C4-2B (cell line): Measurements from ENCODE around the gene LAP3.

ENCODE experiments used
- CTCF ChIP-seq: fragments of 450-650 bp; conservative IDR thresholded peaks from 2 replicates; pipeline ENCODE4 v1.5.1; 2017; ENCODE audit warnings: mild to moderate bottlenecking
- ZFX ChIP-seq: fragments of 450-650 bp; IDR thresholded peaks from 2 replicates; pipeline ENCODE4 v1.6.1; 2017

DNA sequence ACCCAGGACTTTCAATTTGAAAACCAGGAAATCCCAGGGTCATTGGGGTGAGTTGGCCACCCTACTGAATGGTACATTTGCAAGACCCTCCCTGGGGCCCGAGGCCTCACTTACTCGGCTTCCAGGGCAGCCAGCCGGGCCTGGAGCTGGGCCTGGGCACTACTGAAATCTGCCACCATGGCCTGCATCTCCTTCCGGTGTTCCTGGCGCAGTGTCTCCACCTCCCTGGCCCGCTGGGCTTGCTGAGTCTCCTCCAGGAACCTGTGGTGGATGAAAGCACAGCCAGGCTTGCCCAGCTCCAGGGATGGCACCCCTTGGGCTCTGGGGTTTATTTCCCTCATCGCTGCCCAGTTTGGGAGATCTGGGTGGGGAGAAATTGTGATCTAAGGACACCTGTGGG is 62.1 kb downstream of the LAP3 start:
- TF ChIP-seq CTCF (no peak), ZFX (no peak)
